HEK293 (cell line): ENCODE data around the gene C4BPB.

Experiments
- BCL11A ChIP-seq: fragments of 450-650 bp; formaldehyde crosslinking; IDR thresholded peaks from 2 replicates; pipeline ENCODE4 v1.5.1; 2016; ENCODE audit warnings: low read depth, missing biosample characterization, missing genetic modification characterization
- EGR2 ChIP-seq: fragments of 450-650 bp; formaldehyde crosslinking; IDR thresholded peaks from 2 replicates; pipeline ENCODE4 v1.5.1; 2016; ENCODE audit warnings: low read depth, missing biosample characterization, missing genetic modification characterization
- ZNF555 ChIP-seq: fragments of 450-650 bp; formaldehyde crosslinking; conservative IDR thresholded peaks from 2 replicates; pipeline ENCODE4 v1.5.1; 2017; ENCODE audit warnings: missing biosample characterization, mild to moderate bottlenecking, missing genetic modification characterization, inconsistent platforms
- ZNF843 ChIP-seq: fragments of 450-650 bp; formaldehyde crosslinking; IDR thresholded peaks from 2 replicates; pipeline ENCODE4 v1.5.1; 2016; ENCODE audit warnings: missing biosample characterization, missing genetic modification characterization
- ZSCAN16 ChIP-seq: fragments of 450-650 bp; formaldehyde crosslinking; IDR thresholded peaks from 2 replicates; pipeline ENCODE4 v1.5.1; 2016; ENCODE audit warnings: missing biosample characterization, missing genetic modification characterization
- TF ChIP-seq, protein P1 (sequence below): fragments of 450-650 bp; formaldehyde crosslinking; IDR thresholded peaks from 2 replicates; pipeline ENCODE4 v1.5.1; 2016; ENCODE audit warnings: missing biosample characterization, missing genetic modification characterization
- TF ChIP-seq, protein P2 (sequence below): fragments of 450-650 bp; formaldehyde crosslinking; IDR thresholded peaks from 2 replicates; pipeline ENCODE4 v1.5.1; 2016; ENCODE audit warnings: missing biosample characterization, missing genetic modification characterization
- TF ChIP-seq, protein P3 (sequence below): fragments of 450-650 bp; formaldehyde crosslinking; IDR thresholded peaks from 2 replicates; pipeline ENCODE4 v1.5.1; 2016; ENCODE audit warnings: missing biosample characterization, missing genetic modification characterization

- TF ChIP-seq ZSCAN16 (tag by site-specific recombination), result no peak
- TF ChIP-seq, protein P1, sequence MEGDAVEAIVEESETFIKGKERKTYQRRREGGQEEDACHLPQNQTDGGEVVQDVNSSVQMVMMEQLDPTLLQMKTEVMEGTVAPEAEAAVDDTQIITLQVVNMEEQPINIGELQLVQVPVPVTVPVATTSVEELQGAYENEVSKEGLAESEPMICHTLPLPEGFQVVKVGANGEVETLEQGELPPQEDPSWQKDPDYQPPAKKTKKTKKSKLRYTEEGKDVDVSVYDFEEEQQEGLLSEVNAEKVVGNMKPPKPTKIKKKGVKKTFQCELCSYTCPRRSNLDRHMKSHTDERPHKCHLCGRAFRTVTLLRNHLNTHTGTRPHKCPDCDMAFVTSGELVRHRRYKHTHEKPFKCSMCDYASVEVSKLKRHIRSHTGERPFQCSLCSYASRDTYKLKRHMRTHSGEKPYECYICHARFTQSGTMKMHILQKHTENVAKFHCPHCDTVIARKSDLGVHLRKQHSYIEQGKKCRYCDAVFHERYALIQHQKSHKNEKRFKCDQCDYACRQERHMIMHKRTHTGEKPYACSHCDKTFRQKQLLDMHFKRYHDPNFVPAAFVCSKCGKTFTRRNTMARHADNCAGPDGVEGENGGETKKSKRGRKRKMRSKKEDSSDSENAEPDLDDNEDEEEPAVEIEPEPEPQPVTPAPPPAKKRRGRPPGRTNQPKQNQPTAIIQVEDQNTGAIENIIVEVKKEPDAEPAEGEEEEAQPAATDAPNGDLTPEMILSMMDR (tag by site-specific recombination), result no peak
- TF ChIP-seq, protein P2, sequence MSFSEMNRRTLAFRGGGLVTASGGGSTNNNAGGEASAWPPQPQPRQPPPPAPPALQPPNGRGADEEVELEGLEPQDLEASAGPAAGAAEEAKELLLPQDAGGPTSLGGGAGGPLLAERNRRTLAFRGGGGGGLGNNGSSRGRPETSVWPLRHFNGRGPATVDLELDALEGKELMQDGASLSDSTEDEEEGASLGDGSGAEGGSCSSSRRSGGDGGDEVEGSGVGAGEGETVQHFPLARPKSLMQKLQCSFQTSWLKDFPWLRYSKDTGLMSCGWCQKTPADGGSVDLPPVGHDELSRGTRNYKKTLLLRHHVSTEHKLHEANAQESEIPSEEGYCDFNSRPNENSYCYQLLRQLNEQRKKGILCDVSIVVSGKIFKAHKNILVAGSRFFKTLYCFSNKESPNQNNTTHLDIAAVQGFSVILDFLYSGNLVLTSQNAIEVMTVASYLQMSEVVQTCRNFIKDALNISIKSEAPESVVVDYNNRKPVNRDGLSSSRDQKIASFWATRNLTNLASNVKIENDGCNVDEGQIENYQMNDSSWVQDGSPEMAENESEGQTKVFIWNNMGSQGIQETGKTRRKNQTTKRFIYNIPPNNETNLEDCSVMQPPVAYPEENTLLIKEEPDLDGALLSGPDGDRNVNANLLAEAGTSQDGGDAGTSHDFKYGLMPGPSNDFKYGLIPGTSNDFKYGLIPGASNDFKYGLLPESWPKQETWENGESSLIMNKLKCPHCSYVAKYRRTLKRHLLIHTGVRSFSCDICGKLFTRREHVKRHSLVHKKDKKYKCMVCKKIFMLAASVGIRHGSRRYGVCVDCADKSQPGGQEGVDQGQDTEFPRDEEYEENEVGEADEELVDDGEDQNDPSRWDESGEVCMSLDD (tag by site-specific recombination), result no peak
- TF ChIP-seq, protein P3, sequence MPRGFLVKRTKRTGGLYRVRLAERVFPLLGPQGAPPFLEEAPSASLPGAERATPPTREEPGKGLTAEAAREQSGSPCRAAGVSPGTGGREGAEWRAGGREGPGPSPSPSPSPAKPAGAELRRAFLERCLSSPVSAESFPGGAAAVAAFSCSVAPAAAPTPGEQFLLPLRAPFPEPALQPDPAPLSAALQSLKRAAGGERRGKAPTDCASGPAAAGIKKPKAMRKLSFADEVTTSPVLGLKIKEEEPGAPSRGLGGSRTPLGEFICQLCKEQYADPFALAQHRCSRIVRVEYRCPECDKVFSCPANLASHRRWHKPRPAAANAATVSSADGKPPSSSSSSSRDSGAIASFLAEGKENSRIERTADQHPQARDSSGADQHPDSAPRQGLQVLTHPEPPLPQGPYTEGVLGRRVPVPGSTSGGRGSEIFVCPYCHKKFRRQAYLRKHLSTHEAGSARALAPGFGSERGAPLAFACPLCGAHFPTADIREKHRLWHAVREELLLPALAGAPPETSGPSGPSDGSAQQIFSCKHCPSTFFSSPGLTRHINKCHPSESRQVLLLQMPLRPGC, result no peak
- no peak for TF ChIP-seq ZNF843
- TF ChIP-seq BCL11A (tag by site-specific recombination), result no peak
- TF ChIP-seq EGR2, result no peak
- no peak for TF ChIP-seq ZNF555
Measured at GRCh38 chr1:207069858-207070506, 18.7 kb upstream of the C4BPB start.
